C4-2B (cell line): ENCODE data around the gene TRMT112.

Source experiments
- ZFX ChIP-seq: fragments of 450-650 bp; IDR thresholded peaks from 2 replicates; pipeline ENCODE4 v1.6.1; 2017
- TF ChIP-seq, protein P1 (sequence below): fragments of 450-650 bp; conservative IDR thresholded peaks from 2 replicates; pipeline ENCODE4 v1.5.1; 2017; ENCODE audit warnings: mild to moderate bottlenecking

DNA sequence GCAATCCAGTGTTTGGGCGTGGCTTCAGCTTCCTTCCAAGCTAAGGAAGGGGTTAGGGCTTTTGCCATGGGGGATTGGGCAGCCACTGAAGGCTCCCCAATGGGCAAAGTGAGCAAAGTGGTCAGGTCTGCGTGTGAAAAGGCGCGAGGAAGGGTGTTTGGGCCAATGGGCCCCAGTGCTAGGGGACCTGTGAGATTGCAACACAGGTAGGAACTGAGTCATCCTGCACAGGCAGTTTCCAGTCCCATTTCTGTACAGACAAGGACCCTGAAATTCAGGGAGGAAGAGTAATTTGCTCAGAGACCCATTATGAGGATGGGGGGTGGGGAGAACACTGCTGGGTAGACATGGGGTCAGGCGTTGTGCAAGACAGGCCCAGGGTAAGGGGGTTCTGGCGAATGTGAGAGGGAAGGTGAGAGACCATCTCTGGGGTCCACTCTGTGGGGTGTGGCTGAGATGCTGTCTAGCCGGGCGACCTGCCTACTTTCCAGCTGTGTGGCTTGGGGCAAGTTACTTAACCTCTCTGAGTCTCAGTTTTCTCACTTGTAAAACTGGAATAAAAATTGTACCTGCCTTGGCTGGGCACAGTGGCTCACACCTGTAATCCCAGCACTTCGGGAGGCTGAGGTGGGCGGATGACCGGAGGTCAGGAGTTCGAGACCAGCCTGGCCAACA lies 30.0 kb upstream of the TRMT112 start:
- TF ChIP-seq, protein P1, sequence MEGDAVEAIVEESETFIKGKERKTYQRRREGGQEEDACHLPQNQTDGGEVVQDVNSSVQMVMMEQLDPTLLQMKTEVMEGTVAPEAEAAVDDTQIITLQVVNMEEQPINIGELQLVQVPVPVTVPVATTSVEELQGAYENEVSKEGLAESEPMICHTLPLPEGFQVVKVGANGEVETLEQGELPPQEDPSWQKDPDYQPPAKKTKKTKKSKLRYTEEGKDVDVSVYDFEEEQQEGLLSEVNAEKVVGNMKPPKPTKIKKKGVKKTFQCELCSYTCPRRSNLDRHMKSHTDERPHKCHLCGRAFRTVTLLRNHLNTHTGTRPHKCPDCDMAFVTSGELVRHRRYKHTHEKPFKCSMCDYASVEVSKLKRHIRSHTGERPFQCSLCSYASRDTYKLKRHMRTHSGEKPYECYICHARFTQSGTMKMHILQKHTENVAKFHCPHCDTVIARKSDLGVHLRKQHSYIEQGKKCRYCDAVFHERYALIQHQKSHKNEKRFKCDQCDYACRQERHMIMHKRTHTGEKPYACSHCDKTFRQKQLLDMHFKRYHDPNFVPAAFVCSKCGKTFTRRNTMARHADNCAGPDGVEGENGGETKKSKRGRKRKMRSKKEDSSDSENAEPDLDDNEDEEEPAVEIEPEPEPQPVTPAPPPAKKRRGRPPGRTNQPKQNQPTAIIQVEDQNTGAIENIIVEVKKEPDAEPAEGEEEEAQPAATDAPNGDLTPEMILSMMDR: no peak
- no peak for TF ChIP-seq ZFX
